CD4-positive, alpha-beta T cell treated with Interferon alpha-2 for 1 hour (primary cell): ENCODE measurements around the gene LAG3.

ENCODE experiments used
- DNase-seq, 2 donors: peaks; one replicate each; pipeline ENCODE4 v3.0.0-alpha.2; 2020 to 2022

Gene LAG3

DNA sequence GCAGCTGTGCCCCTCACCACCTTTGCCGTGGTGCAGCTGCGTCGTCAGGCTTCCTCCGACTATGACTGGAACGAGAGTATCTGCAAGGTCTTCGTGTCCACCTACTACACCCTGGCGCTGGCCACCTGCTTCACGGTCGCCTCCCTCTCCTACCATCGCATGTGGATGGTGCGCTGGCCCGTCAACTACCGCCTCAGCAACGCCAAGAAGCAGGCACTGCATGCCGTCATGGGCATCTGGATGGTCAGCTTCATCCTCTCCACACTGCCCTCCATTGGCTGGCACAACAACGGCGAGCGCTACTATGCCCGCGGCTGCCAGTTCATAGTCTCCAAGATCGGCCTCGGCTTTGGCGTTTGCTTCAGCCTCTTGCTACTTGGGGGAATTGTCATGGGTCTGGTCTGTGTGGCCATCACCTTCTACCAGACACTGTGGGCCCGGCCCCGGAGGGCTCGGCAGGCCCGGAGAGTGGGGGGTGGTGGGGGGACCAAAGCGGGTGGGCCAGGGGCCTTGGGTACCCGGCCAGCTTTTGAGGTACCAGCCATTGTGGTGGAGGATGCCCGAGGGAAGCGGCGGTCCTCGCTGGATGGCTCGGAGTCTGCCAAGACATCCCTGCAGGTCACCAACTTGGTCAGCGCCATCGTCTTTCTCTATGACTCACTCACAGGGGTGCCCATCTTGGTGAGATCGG is 51.9 kb downstream of the LAG3 start:
- DNase-seq = no peak

DNA sequence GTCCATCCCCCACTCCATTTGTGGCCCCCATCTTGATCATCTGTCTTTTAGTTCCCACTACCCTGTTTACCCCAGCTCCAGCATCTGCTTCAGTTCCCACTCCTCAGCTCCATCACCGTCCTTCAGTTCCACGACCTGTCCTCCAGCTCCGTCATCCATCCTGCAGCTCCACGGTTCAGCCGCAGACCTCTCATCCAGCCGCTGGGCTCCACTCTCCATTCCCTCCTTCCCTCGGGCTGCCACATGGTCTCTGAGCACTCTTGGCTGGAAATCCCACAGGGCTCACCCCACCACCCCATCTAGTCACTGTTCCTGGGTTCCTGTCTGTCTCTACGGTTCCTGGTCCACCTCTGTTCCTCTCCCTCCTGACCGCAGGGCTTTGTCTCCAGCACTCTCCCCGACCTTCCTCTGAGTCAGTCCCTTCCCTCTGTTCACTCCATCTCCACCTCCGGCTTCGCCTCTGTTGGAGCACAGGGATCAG is 52.6 kb downstream of the LAG3 start:
- no peak for DNase-seq

DNA sequence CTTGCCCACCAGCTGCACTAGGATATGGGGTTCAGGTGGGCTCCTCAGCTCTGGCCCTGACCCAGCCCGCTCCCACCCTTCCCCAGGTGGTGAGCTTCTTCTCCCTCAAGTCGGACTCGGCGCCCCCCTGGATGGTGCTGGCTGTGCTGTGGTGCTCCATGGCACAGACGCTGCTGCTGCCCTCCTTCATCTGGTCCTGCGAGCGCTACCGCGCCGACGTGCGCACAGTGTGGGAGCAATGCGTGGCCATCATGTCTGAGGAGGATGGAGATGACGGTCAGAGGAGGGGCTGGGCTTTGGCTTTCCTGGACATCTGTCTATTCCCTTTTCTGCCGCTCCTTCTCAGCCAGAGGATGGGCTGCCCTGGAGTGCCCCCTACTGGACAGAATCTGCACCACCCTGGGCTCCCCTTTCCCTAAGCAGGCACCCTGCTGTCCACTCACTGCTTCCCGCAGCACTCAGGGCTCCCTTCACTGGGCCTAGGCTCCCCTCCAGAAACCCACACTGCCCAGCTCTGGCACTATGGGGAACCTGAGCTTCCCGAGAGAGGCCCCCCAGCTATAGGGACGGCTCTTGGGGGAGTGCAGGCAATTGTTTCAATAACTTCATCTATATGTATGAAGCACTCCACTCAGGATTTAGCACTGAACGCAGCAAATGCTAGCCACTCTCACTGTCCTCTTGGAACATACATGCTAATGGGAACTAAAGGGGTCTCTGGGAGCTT is 53.2 kb downstream of the LAG3 start:
- DNase-seq = peak; percentile 73 to 84

DNA sequence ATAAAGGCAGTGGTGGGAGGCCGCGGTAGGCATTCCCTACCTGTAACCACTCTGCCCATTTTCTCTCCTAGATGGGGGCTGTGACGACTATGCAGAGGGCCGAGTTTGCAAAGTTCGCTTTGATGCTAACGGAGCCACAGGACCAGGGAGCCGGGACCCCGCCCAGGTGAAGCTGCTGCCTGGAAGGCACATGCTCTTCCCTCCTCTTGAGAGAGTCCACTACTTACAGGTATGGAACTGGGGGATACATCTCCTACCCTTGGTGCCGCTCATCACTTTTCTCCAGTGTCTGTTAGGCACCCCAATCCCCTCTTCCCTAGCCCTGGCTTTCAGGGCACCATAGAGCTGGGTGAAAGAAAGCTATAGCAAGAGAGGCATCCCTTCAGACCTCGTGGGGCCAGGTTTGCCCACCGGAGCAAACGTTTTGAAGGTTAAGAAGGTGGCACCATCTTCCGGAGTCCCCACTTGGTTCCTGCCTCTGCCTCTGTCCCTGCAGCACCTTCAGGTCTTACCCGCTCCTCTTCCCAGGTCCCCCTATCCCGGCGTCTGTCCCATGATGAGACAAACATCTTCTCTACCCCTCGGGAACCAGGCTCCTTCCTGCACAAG is 53.9 kb downstream of the LAG3 start:
- DNase-seq = no peak

DNA sequence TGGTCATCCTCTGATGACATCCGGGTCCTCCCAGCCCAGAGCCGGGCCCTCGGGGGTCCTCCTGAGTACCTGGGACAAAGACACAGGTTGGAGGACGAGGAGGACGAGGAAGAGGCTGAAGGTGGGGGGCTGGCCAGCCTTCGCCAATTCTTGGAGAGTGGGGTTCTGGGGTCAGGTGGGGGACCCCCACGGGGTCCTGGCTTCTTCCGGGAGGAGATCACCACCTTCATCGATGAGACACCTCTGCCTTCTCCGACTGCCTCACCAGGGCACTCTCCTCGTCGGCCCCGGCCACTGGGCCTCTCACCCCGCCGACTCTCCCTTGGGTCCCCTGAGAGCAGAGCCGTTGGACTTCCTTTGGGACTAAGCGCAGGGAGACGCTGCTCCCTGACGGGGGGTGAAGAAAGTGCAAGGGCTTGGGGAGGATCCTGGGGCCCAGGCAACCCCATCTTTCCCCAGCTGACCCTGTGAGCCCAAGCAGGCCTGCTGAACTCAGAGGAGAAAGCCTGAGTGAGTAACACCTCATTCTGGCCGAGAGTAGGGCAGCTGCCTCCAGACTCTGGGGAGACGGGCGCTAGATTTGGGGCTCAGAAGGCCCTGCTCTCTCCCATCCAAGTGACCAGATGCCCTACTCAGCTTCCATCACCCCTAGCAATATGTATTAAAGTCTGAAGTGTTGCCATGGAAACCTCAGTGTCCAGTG is 54.6 kb downstream of the LAG3 start:
- no peak for DNase-seq

DNA sequence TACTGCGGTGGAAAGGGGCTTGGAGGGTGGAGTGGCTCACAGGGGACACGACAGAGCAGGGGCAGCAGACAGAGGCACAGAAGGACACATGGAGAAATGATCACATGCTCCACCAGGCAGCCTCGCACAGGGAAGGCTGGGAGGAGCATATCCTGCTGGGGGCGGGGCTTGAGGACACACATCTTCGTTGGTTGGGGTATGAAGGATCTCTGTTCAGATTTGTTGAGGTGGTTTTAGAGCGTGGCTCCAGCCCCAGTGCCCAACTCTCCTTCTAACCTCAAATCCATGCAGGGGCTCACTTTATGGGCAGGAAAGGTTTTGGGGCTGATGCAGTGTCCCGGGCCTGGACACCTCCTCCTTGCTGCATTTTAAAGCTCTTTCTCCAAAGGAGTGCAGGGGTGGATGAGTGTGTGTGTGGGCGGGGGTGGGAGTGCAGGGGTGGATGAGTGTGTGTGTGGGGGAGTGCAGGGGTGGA is 55.2 kb downstream of the LAG3 start:
- DNase-seq = peak; percentile 21 to 41
